ENCODE results near the gene NMRK2. TPM values are rescaled to one million over a fixed set of nuclear protein-coding genes. Genes with fewer than 3 reads are reported as not detected.
"Not testable (repeated sequence)": the region's sequence is repeated elsewhere in the genome, so short reads cannot be mapped to it uniquely, and the experiment has no call there.

NMRK2 gene
- total RNA-seq, 1 experiment from 2014 or later: not detected

DNA sequence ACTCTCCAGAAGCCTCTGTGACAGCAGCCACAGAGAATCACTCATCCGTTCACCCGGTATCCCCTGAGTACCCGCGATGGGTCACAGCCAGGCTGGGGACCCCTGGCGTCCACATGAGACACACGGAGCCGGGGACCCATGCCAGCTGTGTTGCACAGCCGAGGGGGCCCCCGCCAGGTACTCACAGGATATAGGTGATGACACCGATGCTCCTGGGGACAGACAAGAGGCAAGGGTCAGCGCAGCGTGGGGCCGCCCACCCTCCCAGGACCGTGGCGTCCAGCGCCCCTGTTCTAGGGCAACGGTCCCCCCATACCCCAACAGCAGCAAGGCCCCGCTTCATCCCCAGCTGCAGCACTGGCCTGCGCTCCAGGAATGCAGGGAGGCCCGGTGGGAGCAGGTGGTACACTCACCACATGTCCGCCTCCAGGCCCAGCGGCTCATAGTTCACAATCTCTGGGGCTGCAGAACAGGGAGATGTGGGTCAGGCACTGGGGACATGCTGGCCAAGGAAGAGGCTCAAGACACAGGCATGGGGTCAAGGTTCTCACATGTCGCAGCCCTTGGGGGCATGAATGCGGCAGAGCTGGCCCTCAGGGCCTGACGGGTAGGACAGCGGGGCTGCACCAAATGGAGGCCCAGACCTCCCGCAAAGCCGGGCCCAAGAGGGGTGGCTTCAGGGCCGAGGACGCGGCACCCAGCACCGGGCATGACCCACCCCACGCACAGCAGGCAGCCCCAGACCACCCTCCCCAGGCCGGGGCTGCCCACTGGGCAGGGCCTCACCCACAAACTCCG lies 30.8 kb downstream of the NMRK2 start:
- no peak overlapping the region for H3K27ac Mint-ChIP-seq (ENCODE audit: unreplicated experiment)
- BruUV-seq (replicated peaks): no TSS peak
- no peaks in the 10 kb centered on the region for H3K9me3 Mint-ChIP-seq (ENCODE audit: low read depth, unreplicated experiment)
- no peak for DNase-seq
- intact Hi-C loops (cut with micrococcal nuclease; ENCODE audit: unreplicated experiment): no loop called here
- H3K27me3 Mint-ChIP-seq (ENCODE audit: unreplicated experiment): no peaks in the 10 kb centered on the region
- TF ChIP-seq, protein P1, sequence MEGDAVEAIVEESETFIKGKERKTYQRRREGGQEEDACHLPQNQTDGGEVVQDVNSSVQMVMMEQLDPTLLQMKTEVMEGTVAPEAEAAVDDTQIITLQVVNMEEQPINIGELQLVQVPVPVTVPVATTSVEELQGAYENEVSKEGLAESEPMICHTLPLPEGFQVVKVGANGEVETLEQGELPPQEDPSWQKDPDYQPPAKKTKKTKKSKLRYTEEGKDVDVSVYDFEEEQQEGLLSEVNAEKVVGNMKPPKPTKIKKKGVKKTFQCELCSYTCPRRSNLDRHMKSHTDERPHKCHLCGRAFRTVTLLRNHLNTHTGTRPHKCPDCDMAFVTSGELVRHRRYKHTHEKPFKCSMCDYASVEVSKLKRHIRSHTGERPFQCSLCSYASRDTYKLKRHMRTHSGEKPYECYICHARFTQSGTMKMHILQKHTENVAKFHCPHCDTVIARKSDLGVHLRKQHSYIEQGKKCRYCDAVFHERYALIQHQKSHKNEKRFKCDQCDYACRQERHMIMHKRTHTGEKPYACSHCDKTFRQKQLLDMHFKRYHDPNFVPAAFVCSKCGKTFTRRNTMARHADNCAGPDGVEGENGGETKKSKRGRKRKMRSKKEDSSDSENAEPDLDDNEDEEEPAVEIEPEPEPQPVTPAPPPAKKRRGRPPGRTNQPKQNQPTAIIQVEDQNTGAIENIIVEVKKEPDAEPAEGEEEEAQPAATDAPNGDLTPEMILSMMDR (IDR thresholded peaks at IDR 0.05; ENCODE audit: unreplicated experiment): no peak
- no peaks in the 10 kb centered on the region for H3K4me1 Mint-ChIP-seq (ENCODE audit: low read depth, unreplicated experiment)
- H3K36me3 Mint-ChIP-seq (ENCODE audit: insufficient read depth, unreplicated experiment): peaks cover 53% of the 10 kb centered on the region
- CTCF ChIA-PET: interaction anchor here (0.7 kb wide), 1 partner anchor 62 kb away, joined by 10 read pairs; no protein-coding TSS in a partner anchor
- H3K4me3 Mint-ChIP-seq (ENCODE audit: low read depth, unreplicated experiment): no peak overlapping the region

DNA sequence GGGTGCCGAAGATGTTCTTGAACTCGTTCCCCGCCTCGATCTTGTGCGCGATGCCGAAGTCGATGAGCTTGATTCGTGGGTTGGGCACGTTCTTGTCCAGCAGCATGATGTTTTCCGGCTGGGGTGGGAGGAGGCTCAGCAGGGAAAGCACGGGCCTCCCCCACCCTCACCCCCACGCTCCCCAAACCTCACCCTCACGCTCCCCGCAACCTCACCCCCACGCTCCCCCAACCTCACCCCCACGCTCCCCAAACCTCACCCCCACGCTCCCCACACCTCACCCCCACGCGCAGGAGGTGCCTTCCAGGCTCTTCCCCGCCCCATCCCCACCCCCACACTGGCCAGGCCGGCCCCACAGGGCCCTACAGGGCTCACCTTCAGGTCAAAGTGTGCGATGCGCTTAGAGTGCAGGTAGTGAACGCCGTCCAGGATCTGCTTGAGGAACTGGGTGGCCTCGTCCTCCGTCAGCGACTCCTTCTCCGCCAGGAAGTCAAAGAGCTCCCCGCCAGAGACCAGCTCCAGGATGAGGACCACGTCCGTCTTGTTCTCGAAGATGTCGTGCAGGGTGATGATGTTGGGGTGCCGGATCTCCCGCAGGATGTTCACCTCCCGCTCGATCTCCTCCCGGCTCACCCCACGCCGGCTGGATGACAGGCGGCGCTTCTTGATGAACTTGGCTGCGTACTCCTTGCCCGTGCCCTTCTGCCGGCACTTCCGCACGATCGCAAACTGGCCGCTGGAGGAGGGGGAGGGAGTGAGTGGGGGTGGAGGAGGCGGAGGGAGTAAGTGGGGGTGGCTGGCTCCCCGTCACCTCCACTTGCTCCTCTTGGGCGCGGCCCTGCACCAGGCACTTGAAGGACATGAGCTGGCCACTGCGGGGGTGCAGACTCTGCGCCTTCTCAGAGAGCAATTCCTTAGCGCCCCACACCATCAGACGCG lies 31.7 kb downstream of the NMRK2 start:
- BruUV-seq (replicated peaks): no TSS peak
- TF ChIP-seq, protein P1 (IDR thresholded peaks at IDR 0.05; ENCODE audit: unreplicated experiment): no peak
- Mint-ChIP-seq H3K27me3 (ENCODE audit: unreplicated experiment) (no peaks in the 10 kb centered on the region), H3K9me3 (ENCODE audit: low read depth, unreplicated experiment) (no peaks in the 10 kb centered on the region), H3K4me3 (ENCODE audit: low read depth, unreplicated experiment) (no peak overlapping the region), H3K36me3 (ENCODE audit: insufficient read depth, unreplicated experiment) (peaks cover 57% of the 10 kb centered on the region), H3K4me1 (ENCODE audit: low read depth, unreplicated experiment) (peaks cover 5% of the 10 kb centered on the region), H3K27ac (ENCODE audit: unreplicated experiment) (no peak overlapping the region)
- CTCF ChIA-PET: interaction anchor here (0.7 kb wide), 1 partner anchor 61 kb away, joined by 10 read pairs; no protein-coding TSS in a partner anchor
- DNase-seq: no peak
- intact Hi-C loops (cut with micrococcal nuclease; ENCODE audit: unreplicated experiment): loop anchor here (5.0 kb wide), 1 partner anchor 107 kb away; no protein-coding TSS in a partner anchor

DNA sequence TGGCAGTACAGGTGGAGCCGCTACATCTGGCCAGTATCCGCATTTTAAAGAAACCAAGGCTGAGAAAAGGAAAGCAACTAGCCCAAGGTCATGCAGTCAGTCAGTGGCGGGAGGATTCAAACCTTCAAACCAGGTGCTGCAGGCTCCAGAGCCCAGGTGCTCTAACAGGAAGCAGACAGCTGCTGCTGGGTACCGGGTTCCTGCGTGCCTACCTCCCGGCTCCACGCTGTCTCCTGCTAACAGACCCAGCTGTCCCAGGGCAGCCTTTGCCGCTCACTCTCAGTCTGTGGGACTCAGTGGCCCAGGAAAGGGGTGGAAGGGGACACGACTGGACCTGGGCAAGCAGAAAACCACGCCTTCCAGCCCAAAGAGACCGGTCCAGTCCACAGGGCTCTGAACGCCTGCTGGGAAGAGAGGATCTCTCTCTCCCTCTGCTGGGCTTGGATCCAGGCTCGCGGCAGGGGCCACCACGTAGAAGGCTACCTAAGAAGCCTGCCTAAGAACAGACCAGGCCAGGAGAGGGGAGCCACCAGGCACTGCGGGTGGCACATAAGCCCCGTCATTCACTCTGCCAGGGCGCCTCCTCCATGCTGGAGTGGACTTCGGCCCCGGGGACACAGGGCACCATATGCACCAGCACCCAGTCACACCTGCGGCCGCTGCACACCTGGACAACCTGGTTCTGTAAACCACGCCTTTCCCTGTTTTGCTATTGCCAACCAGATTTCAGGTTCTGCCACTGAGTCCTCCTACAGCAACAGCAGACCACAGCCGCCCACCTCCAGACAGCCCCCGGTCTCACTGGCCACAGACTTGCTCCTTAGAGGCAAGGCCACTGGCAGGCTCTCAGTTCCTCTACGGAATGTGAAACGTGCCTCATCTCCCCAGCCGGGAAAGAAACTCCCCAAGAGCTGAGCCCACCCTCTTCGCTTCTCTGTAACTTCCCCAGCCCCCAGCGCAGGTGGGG lies 33.5 kb downstream of the NMRK2 start:
- BruUV-seq (replicated peaks): no TSS peak

DNA sequence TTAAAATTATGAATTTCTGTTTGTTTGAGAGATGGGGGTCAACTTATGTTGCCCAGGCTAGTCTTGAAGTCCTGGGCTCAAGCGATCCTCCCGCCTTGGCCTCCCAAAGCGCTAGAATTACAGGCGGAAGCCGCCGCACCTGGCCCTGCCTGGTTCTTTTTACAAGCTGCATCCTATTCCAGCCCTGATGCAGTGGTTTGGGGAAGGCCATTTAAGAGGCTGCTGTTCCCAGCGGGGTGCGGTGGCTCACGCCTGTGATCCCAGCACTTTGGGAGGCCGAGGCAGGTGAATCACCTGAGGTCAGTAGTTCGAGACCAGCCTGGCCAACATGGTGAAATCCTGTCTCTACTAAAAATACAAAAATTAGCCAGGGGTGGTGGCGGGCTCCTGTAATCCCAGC lies 35.1 kb downstream of the NMRK2 start:
- BruUV-seq (replicated peaks): not testable (repeated sequence)
- peaks cover 73% of the 10 kb centered on the region for H3K36me3 Mint-ChIP-seq (ENCODE audit: insufficient read depth, unreplicated experiment)

More for the DNA sequence above, 33.5 kb downstream of the NMRK2 start:
- H3K4me1 Mint-ChIP-seq (ENCODE audit: low read depth, unreplicated experiment): peaks cover 14% of the 10 kb centered on the region
- no peaks in the 10 kb centered on the region for H3K9me3 Mint-ChIP-seq (ENCODE audit: low read depth, unreplicated experiment)
- TF ChIP-seq, protein P1 (IDR thresholded peaks at IDR 0.05; ENCODE audit: unreplicated experiment): no peak
- CTCF ChIA-PET: interaction anchor here (0.7 kb wide), 1 partner anchor 18 kb away, joined by 3 read pairs; no protein-coding TSS in a partner anchor
- H3K27me3 Mint-ChIP-seq (ENCODE audit: unreplicated experiment): no peaks in the 10 kb centered on the region
- DNase-seq: no peak
- H3K4me3 Mint-ChIP-seq (ENCODE audit: low read depth, unreplicated experiment): no peak overlapping the region
- H3K36me3 Mint-ChIP-seq (ENCODE audit: insufficient read depth, unreplicated experiment): peaks cover 67% of the 10 kb centered on the region
- no peak overlapping the region for H3K27ac Mint-ChIP-seq (ENCODE audit: unreplicated experiment)
- intact Hi-C loops (cut with micrococcal nuclease; ENCODE audit: unreplicated experiment): loop anchor here (5.0 kb wide), 1 partner anchor 109 kb away; no protein-coding TSS in a partner anchor

More for the DNA sequence above, 35.1 kb downstream of the NMRK2 start:
- not testable (repeated sequence) for H3K9me3 Mint-ChIP-seq (ENCODE audit: low read depth, unreplicated experiment); H3K4me3 Mint-ChIP-seq (ENCODE audit: low read depth, unreplicated experiment); DNase-seq; H3K27ac Mint-ChIP-seq (ENCODE audit: unreplicated experiment); H3K27me3 Mint-ChIP-seq (ENCODE audit: unreplicated experiment)
- H3K4me1 Mint-ChIP-seq (ENCODE audit: low read depth, unreplicated experiment): peaks cover 14% of the 10 kb centered on the region
- intact Hi-C loops (cut with micrococcal nuclease; ENCODE audit: unreplicated experiment): loop anchor here (5.0 kb wide), 1 partner anchor 111 kb away; no protein-coding TSS in a partner anchor
- CTCF ChIA-PET: interaction anchor here (1.7 to 2.2 kb wide), 4 partner anchors 17 to 119 kb away, joined by 8 to 10 read pairs (median 9); partner anchors contain the start of gene EEF2

Data from Calu3 (cell line).